ENCODE data around the gene NFKB2. TPM values are rescaled to one million over a fixed set of nuclear protein-coding genes. Genes with fewer than 3 reads are reported as not detected.

The NFKB2 gene
- total and polyA plus RNA-seq, 2 of the 4 experiments (the other 2 are of a cell fraction), result 16.1 to 32.3 TPM

GRCh38 chr10:102407425-102408130, 12.1 kb downstream of the NFKB2 start:
- no peak overlapping the region for H3K4me2 ChIP-seq (ENCODE audit: low read depth, low read length)
- no peak overlapping the region for H3K27ac ChIP-seq (ENCODE audit: insufficient read depth, low read length)
- no TSS peak for BruUV-seq (replicated peaks)
- H3K9me3 ChIP-seq (ENCODE audit: control insufficient read depth, insufficient read depth, low read length), result no peaks in the 10 kb centered on the region
- peaks cover 0 to 4% of the 10 kb centered on the region in 2 experiments; a peak in 1 of 4 replicates for H3K79me1 ChIP-seq (ENCODE audit: low read depth in 1 of 2, low read length in 2 of 2)
- ChIA-PET POLR2A (ENCODE audit: unreplicated experiment) (no interaction called here), CTCF (no interaction called here)
- H3K4ac ChIP-seq (ENCODE audit: low read depth, low read length), result no peak overlapping the region
- peaks cover 8% of the 10 kb centered on the region; the same call in 1 of the 2 replicates for H3K4me1 ChIP-seq (ENCODE audit: control insufficient read depth, insufficient read depth, low read length)
- ATAC-seq (ENCODE audit: low read depth) (no peak), DNase-seq (no peak)
- H3K9me1 ChIP-seq (ENCODE audit: insufficient read depth, low read length), result peaks cover 11% of the 10 kb centered on the region; the same call in 1 of the 2 replicates
- no peak overlapping the region for H2BK5ac ChIP-seq (ENCODE audit: low read depth, low read length, poor library complexity, severe bottlenecking)
- H3K27me3 ChIP-seq (ENCODE audit: control insufficient read depth, insufficient read depth, low read length), result peaks cover 35% of the 10 kb centered on the region
- no peak overlapping the region; the same call in 1 of the 2 replicates for H2AK5ac ChIP-seq (ENCODE audit: low read depth, low read length)
- H3K18ac ChIP-seq (ENCODE audit: low read depth, low read length), result no peak overlapping the region
- H3K23ac ChIP-seq (ENCODE audit: low read depth, low read length), result no peak overlapping the region
- H4K5ac ChIP-seq (ENCODE audit: low read depth, low read length), result no peak overlapping the region
- no peak overlapping the region for H3K56ac ChIP-seq (ENCODE audit: extremely low read depth, insufficient read depth, low read length)
- dilution Hi-C loops (cut with HindIII; ENCODE audit: low sequenced_read_pairs, unreplicated experiment), result no loop called here
- no peak overlapping the region for H2BK15ac ChIP-seq (ENCODE audit: low read depth, low read length)
- intact Hi-C loops (cut with micrococcal nuclease), result no loop called here
- no peak overlapping the region for H2BK20ac ChIP-seq (ENCODE audit: low read depth, low read length)
- WGBS, 2 experiments (ENCODE audit: extremely low coverage in 2 of 2, insufficient read length in 1 of 2), result 87% methylated on average over 3 of the region's 13 CpGs; no CpG with 5 or more reads in 1 of the 2 experiments
- H4K8ac ChIP-seq (ENCODE audit: low read depth in 2 of 2, low read length in 2 of 2), result no peak overlapping the region
- H2BK120ac ChIP-seq (ENCODE audit: low read depth, low read length), result no peak overlapping the region
- H4K20me1 ChIP-seq (ENCODE audit: insufficient read depth, low read length), result peaks cover 6% of the 10 kb centered on the region
- TF ChIP-seq MAZ (IDR thresholded peaks at IDR 0.05; ENCODE audit: borderline replicate concordance, low read depth, low read length) (no peak), CEBPB (IDR thresholded peaks at IDR 0.05; ENCODE audit: low read depth, low read length) (no peak), ELK1 (IDR thresholded peaks at IDR 0.05; ENCODE audit: borderline replicate concordance, low read depth, low read length) (no peak), USF2 (IDR thresholded peaks at IDR 0.05; ENCODE audit: low read depth, low read length) (no peak), FOS (IDR thresholded peaks at IDR 0.05; ENCODE audit: low read depth, low read length) (no peak), RCOR1 (IDR thresholded peaks at IDR 0.05; ENCODE audit: insufficient replicate concordance, low read length) (no peak), POLR2A (IDR thresholded peaks at IDR 0.05; ENCODE audit: low read depth, low read length) (no peak; the same call in 1 of the 2 replicates), RAD21 (IDR thresholded peaks at IDR 0.05; ENCODE audit: low read length) (no peak), MXI1 (IDR thresholded peaks at IDR 0.05; ENCODE audit: borderline replicate concordance, low read depth, low read length) (no peak), NFE2L2 (IDR thresholded peaks at IDR 0.05; ENCODE audit: low read depth, low read length) (no peak)
- peaks cover 4% of the 10 kb centered on the region for H3K36me3 ChIP-seq (ENCODE audit: control insufficient read depth, insufficient read depth, low read length)
- no peak overlapping the region for H3K9ac ChIP-seq (ENCODE audit: low read depth, low read length)
- no peak overlapping the region for H2AK9ac ChIP-seq (replicated peaks; ENCODE audit: low read depth, low read length, poor library complexity)
- in situ Hi-C loops (cut with MboI; ENCODE audit: low sequenced_read_pairs), result no loop called here
- H3K14ac ChIP-seq (replicated peaks; ENCODE audit: low read depth, low read length), result no peak overlapping the region
- no peak overlapping the region for H2AFZ ChIP-seq (replicated peaks; ENCODE audit: low read length, poor library complexity)
- no peak overlapping the region for H4K91ac ChIP-seq (ENCODE audit: insufficient read depth, low read depth, low read length)
- no peak overlapping the region for H3K4me3 ChIP-seq (ENCODE audit: insufficient read depth, low read depth, low read length)

All from IMR-90 (cell line).